ENCODE results near the gene DGUOK.

DGUOK gene

DNA sequence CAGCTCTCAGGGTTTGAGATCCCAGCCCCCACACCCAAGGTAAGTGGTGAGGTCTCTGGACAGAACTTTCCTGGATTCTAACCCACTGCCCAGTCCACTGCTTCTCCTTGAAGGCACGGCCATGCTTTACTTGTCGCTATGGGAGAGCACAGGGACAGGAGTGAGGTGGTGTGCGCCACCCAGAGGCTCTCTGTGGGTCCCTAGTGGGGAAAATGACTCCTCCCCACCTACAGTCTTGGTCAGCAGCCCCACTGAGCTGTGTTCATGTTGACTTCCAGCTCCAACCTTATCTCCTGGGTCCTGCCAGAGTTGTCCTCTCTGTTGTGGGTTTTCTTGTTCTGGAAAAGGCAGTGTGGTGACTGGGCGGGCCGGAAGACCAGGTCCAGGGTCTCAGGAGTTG, 69.1 kb downstream of the DGUOK start:
- POLR2A ChIA-PET, result no interaction called here
- no peak for TF ChIP-seq ZNF384 (IDR thresholded peaks at IDR 0.05)
- no peak for TF ChIP-seq LEF1 (IDR thresholded peaks at IDR 0.05; ENCODE audit: borderline replicate concordance)
- TF ChIP-seq ELF4 (IDR thresholded peaks at IDR 0.05), result no peak
- TF ChIP-seq SUZ12 (IDR thresholded peaks at IDR 0.05), result no peak
- no peak for TF ChIP-seq L3MBTL2 (conservative IDR thresholded peaks at IDR 0.05)
- TF ChIP-seq CTBP1 (IDR thresholded peaks at IDR 0.05; ENCODE audit: borderline replicate concordance), result no peak
- no peak for TF ChIP-seq FOXA1 (IDR thresholded peaks at IDR 0.05)
- no peak for TF ChIP-seq NFRKB (IDR thresholded peaks at IDR 0.05)
- no peak for TF ChIP-seq BHLHE40 (IDR thresholded peaks at IDR 0.05; ENCODE audit: borderline replicate concordance)
- TF ChIP-seq PKNOX1 (IDR thresholded peaks at IDR 0.05), result no peak
- TF ChIP-seq TARDBP (IDR thresholded peaks at IDR 0.05), result no peak
- TF ChIP-seq FOXM1 (IDR thresholded peaks at IDR 0.05; ENCODE audit: borderline replicate concordance), result no peak
- TF ChIP-seq SP1 (IDR thresholded peaks at IDR 0.05), result no peak
- no peak for TF ChIP-seq HDGF (IDR thresholded peaks at IDR 0.05; ENCODE audit: borderline replicate concordance)
- no peak for TF ChIP-seq FOXK2 (IDR thresholded peaks at IDR 0.05)
- no peak for TF ChIP-seq ARNT (IDR thresholded peaks at IDR 0.05)
- DNase-seq (ENCODE audit: extremely low spot score), result no peak
- CTCF ChIA-PET, result no interaction called here

DNA sequence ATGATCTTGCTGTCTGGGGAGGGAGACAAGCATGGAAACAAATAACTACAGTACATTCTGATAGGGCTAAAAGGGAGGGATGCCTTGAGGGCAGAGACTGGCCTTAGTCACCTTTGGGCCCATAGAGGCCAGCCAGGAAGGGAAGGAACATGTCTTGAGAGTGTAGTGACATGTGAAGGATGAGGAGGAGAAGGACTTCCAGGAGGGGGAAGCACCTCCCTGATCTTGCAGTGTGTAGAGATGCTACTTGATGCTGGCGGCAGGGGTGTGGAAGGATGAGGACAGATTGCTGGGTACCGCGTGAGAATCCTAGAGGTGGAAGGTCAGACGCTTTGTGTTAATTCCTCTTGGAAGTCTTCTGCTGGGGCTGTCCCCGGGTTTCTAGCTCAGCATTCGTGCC, 71.1 kb downstream of the DGUOK start:
- no peak for DNase-seq (ENCODE audit: extremely low spot score)
- TF ChIP-seq ZNF384 (IDR thresholded peaks at IDR 0.05) (no peak), SUZ12 (IDR thresholded peaks at IDR 0.05) (no peak), PKNOX1 (IDR thresholded peaks at IDR 0.05) (no peak), HDGF (IDR thresholded peaks at IDR 0.05; ENCODE audit: borderline replicate concordance) (no peak), FOXM1 (IDR thresholded peaks at IDR 0.05; ENCODE audit: borderline replicate concordance) (no peak), NFRKB (IDR thresholded peaks at IDR 0.05) (no peak), BHLHE40 (IDR thresholded peaks at IDR 0.05; ENCODE audit: borderline replicate concordance) (no peak), CTBP1 (IDR thresholded peaks at IDR 0.05; ENCODE audit: borderline replicate concordance) (no peak)
- CTCF ChIA-PET, result no interaction called here
- POLR2A ChIA-PET, result interaction anchor here (1.4 kb wide), 1 partner anchor 10 kb away, joined by 4 read pairs; no protein-coding TSS in a partner anchor

GRCh38 chr2:73998451-73998850, 71.8 kb downstream of the DGUOK start:
- CTCF ChIA-PET, result no interaction called here
- DNase-seq (ENCODE audit: extremely low spot score), result no peak
- POLR2A ChIA-PET, result interaction anchor here (1.4 kb wide), 1 partner anchor 11 kb away, joined by 4 read pairs; no protein-coding TSS in a partner anchor
- TF ChIP-seq ELF4 (IDR thresholded peaks at IDR 0.05), result no peak

DNA sequence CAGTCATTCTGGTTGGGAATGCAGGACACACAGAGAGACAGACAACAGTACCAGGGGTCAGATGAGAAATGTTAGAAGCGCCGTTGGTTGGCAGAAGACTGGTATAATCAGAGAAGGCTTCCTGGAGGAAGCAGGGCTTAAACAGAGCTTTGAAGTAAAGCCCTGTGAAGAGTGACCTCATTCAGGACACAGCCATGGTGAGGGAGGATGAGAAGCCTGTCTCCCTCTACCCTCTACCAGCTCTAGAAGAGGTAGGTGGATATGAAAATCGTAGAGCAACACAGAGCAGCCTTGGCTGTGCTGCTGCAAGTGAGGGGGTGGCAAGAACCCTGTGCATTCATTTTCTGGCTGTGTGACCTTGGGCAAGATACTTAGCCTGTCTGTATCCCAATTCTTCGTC, 72.3 kb downstream of the DGUOK start:
- CTCF ChIA-PET, result no interaction called here
- TF ChIP-seq ELF4 (IDR thresholded peaks at IDR 0.05) (no peak), FOXK2 (IDR thresholded peaks at IDR 0.05) (no peak), ZNF384 (IDR thresholded peaks at IDR 0.05) (no peak)
- DNase-seq (ENCODE audit: extremely low spot score), result no peak
- POLR2A ChIA-PET, result no interaction called here

DNA sequence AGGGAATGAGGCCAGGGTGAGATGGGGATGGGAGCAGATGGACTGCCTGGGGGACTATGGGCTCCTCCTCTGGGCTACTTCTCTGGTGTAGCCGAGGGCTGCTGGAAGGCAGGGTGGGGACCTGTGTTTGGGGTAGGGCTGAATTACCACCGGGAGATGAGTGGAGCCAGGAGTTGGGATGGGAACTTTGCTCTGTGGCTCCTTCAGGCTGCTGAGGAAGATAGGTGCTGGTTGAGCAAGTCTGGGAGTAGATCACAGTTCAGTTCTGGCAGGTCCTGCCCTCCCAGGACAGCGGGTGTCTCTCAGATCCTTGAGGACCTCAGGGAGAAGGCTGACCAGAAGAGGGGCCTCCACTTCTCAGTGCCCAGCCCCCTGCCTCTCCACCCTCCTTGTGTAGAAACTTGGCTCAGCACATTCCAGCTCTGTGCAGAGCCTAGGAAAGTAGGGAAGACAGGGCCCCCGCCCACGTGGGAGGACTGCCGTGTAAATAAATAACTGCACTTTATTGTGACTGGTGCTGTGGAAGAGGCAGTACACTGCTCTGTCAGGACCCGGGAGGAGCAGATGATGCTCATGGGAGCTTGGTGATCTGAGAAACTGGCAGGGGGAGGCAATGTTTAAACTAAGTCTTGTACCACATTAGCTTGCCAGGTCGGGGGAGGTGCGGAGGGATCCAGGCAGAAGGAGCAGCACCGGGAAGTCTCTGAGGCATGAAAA, 73.4 kb downstream of the DGUOK start:
- POLR2A ChIA-PET, result interaction anchor here (2.3 kb wide), 1 partner anchor 13 kb away, joined by 7 read pairs; no protein-coding TSS in a partner anchor
- CTCF ChIA-PET, result interaction anchor here (1.3 kb wide), 1 partner anchor 151 kb away, joined by 5 read pairs; no protein-coding TSS in a partner anchor

GRCh38 chr2:74000666-74001065, 74.0 kb downstream of the DGUOK start:
- DNase-seq (ENCODE audit: extremely low spot score), result no peak
- CTCF ChIA-PET, result interaction anchor here (1.0 to 1.3 kb wide), 2 partner anchors 13 to 150 kb away, joined by 3 to 5 read pairs; no protein-coding TSS in a partner anchor
- no peak for TF ChIP-seq BHLHE40 (IDR thresholded peaks at IDR 0.05; ENCODE audit: borderline replicate concordance)
- POLR2A ChIA-PET, result interaction anchor here (2.3 kb wide), 1 partner anchor 13 kb away, joined by 7 read pairs; no protein-coding TSS in a partner anchor

More for the DNA sequence above, 73.4 kb downstream of the DGUOK start:
- no peak for TF ChIP-seq FOXM1 (IDR thresholded peaks at IDR 0.05; ENCODE audit: borderline replicate concordance)
- TF ChIP-seq NFRKB (IDR thresholded peaks at IDR 0.05), result no peak
- no peak for TF ChIP-seq ZNF384 (IDR thresholded peaks at IDR 0.05)
- no peak for TF ChIP-seq BHLHE40 (IDR thresholded peaks at IDR 0.05; ENCODE audit: borderline replicate concordance)
- TF ChIP-seq PKNOX1 (IDR thresholded peaks at IDR 0.05), result no peak
- TF ChIP-seq ARNT (IDR thresholded peaks at IDR 0.05), result no peak
- TF ChIP-seq SP1 (IDR thresholded peaks at IDR 0.05), result no peak
- TF ChIP-seq LEF1 (IDR thresholded peaks at IDR 0.05; ENCODE audit: borderline replicate concordance), result no peak
- TF ChIP-seq CTBP1 (IDR thresholded peaks at IDR 0.05; ENCODE audit: borderline replicate concordance), result no peak
- no peak for TF ChIP-seq FOXK2 (IDR thresholded peaks at IDR 0.05)
- no peak for TF ChIP-seq HDGF (IDR thresholded peaks at IDR 0.05; ENCODE audit: borderline replicate concordance)
- no peak for TF ChIP-seq FOXA1 (IDR thresholded peaks at IDR 0.05)
- TF ChIP-seq L3MBTL2 (conservative IDR thresholded peaks at IDR 0.05), result no peak
- no peak for TF ChIP-seq ELF4 (IDR thresholded peaks at IDR 0.05)
- DNase-seq (ENCODE audit: extremely low spot score), result no peak

DNA sequence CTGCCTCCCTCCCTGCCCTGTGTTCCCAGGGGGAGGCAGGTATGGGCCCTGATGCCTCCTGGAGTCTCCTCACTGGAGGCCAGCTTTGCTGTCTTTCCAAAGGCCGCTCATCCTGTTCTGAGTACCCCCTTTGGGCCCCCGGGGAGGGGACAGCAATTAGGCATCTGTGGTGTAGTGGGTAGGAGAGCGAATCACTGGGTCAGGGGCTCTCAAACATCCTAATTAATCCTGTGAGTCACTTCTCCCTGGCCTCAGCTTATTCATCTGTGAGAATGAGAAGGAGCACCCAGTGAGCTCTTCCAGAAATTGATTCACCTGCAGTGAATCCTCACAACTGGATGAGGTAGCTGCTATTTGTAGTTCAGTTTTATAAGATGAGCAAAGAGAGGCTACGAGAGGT, 74.4 kb downstream of the DGUOK start:
- ChIA-PET CTCF (interaction anchor here (1.0 to 1.3 kb wide), 2 partner anchors 13 to 150 kb away, joined by 3 to 5 read pairs; no protein-coding TSS in a partner anchor), POLR2A (interaction anchor here (1.0 to 2.3 kb wide), 2 partner anchors 14 to 119 kb away, joined by 5 to 7 read pairs; no protein-coding TSS in a partner anchor)
- DNase-seq (ENCODE audit: extremely low spot score), result no peak
- no peak for TF ChIP-seq TARDBP (IDR thresholded peaks at IDR 0.05)
- no peak for TF ChIP-seq FOXK2 (IDR thresholded peaks at IDR 0.05)
- TF ChIP-seq ZNF384 (IDR thresholded peaks at IDR 0.05), result no peak
- no peak for TF ChIP-seq L3MBTL2 (conservative IDR thresholded peaks at IDR 0.05)
- no peak for TF ChIP-seq FOXM1 (IDR thresholded peaks at IDR 0.05; ENCODE audit: borderline replicate concordance)
- no peak for TF ChIP-seq FOXA1 (IDR thresholded peaks at IDR 0.05)
- no peak for TF ChIP-seq SUZ12 (IDR thresholded peaks at IDR 0.05)
